Measurements from ENCODE around the gene GALNT9. TPM values are rescaled to one million over a fixed set of nuclear protein-coding genes. Genes with fewer than 3 reads are reported as not detected.

GALNT9 gene
- total and polyA plus RNA-seq, 2 donors (not counting 1 experiment from before 2014, with no cell fraction given), result 0.71 to 2.4 TPM

GRCh38 chr12:132200800-132201199 is 128.6 kb downstream of the GALNT9 start:
- ATAC-seq (ENCODE audit: low read depth), result no peak
- TF ChIP-seq EZH2 (IDR thresholded peaks at IDR 0.05; ENCODE audit: borderline replicate concordance, insufficient read depth, low read depth, low read length, poor library complexity, severe bottlenecking), result no peak
- TF ChIP-seq CTCF (IDR thresholded peaks at IDR 0.05), result no peak
- H3K27ac Mint-ChIP-seq, result no peak overlapping the region
- ChIA-PET POLR2A (no interaction called here), CTCF (no interaction called here)
- Histone ChIP-seq H3K79me2 (ENCODE audit: control insufficient read depth, insufficient read depth, low read length) (no peaks in the 10 kb centered on the region), H3K4me1 (ENCODE audit: control insufficient read depth in 2 of 2, insufficient read depth in 2 of 2, low read length in 2 of 2) (peaks cover 9 to 11% of the 10 kb centered on the region in 2 donors), H3K27ac (ENCODE audit: low read length in 2 of 2) (no peak overlapping the region), H3K27me3 (replicated peaks in 1 of 4; ENCODE audit: control extremely low read depth in 1 of 4, control insufficient read depth in 3 of 4, insufficient read depth in 4 of 4, low read length in 3 of 4) (peaks cover 0 to 36% (median 9%) of the 10 kb centered on the region in 4 experiments), H3K4me3 (ENCODE audit: control extremely low read depth in 1 of 5, extremely low read depth in 1 of 5, insufficient read depth in 1 of 5, low read depth in 2 of 5, low read length in 4 of 5) (no peak overlapping the region), H3K4me2 (replicated peaks; ENCODE audit: low read depth, low read length, poor library complexity, severe bottlenecking) (no peak overlapping the region), H3K36me3 (replicated peaks in 1 of 2; ENCODE audit: control extremely low read depth in 1 of 2, control insufficient read depth in 1 of 2, extremely low read depth in 1 of 2, insufficient read depth in 2 of 2, low read length in 1 of 2) (no peaks in the 10 kb centered on the region), H3K9ac (ENCODE audit: low read length) (no peak overlapping the region), H3K9me3 (ENCODE audit: control extremely low read depth in 1 of 3, control insufficient read depth in 2 of 3, insufficient read depth in 1 of 3, low read length in 2 of 3) (peaks cover 0 to 6% (median 0%) of the 10 kb centered on the region in 3 donors), H4K20me1 (ENCODE audit: control insufficient read depth, insufficient read depth, low read length, poor library complexity, severe bottlenecking) (no peaks in the 10 kb centered on the region), H2AFZ (ENCODE audit: insufficient read depth, low read depth, low read length, poor library complexity, severe bottlenecking) (no peak overlapping the region)
- H3K4me1 Mint-ChIP-seq, result no peaks in the 10 kb centered on the region
- H3K9me3 Mint-ChIP-seq (ENCODE audit: insufficient read depth), result no peaks in the 10 kb centered on the region
- peaks cover 27% of the 10 kb centered on the region for H3K27me3 Mint-ChIP-seq
- no peak overlapping the region for H3K4me3 Mint-ChIP-seq
- 90% methylated on average over 19 of the region's 19 CpGs for WGBS (ENCODE audit: insufficient coverage)
- no peak for DNase-seq
- intact Hi-C loops (cut with micrococcal nuclease), result no loop called here

GRCh38 chr12:132199526-132200319 is 129.7 kb downstream of the GALNT9 start:
- ATAC-seq (ENCODE audit: low read depth), result no peak

More at GRCh38 chr12:132199526-132200319, 129.7 kb downstream of the GALNT9 start:
- Histone ChIP-seq H3K27me3 (replicated peaks in 1 of 4; ENCODE audit: control extremely low read depth in 1 of 4, control insufficient read depth in 3 of 4, insufficient read depth in 4 of 4, low read length in 3 of 4) (peaks cover 0 to 26% (median 3%) of the 10 kb centered on the region in 4 experiments), H3K79me2 (ENCODE audit: control insufficient read depth, insufficient read depth, low read length) (no peaks in the 10 kb centered on the region), H3K4me3 (ENCODE audit: control extremely low read depth in 1 of 5, extremely low read depth in 1 of 5, insufficient read depth in 1 of 5, low read depth in 2 of 5, low read length in 4 of 5) (no peak overlapping the region), H2AFZ (ENCODE audit: insufficient read depth, low read depth, low read length, poor library complexity, severe bottlenecking) (no peak overlapping the region), H3K4me1 (ENCODE audit: control insufficient read depth in 2 of 2, insufficient read depth in 2 of 2, low read length in 2 of 2) (peaks cover 0 to under 1% of the 10 kb centered on the region in 2 donors), H3K27ac (ENCODE audit: low read length in 2 of 2) (no peak overlapping the region), H3K36me3 (replicated peaks in 1 of 2; ENCODE audit: control extremely low read depth in 1 of 2, control insufficient read depth in 1 of 2, extremely low read depth in 1 of 2, insufficient read depth in 2 of 2, low read length in 1 of 2) (no peaks in the 10 kb centered on the region), H3K9ac (ENCODE audit: low read length) (no peak overlapping the region), H3K9me3 (ENCODE audit: control extremely low read depth in 1 of 3, control insufficient read depth in 2 of 3, insufficient read depth in 1 of 3, low read length in 2 of 3) (peaks cover 0 to 6% (median 0%) of the 10 kb centered on the region in 3 donors), H4K20me1 (ENCODE audit: control insufficient read depth, insufficient read depth, low read length, poor library complexity, severe bottlenecking) (no peaks in the 10 kb centered on the region), H3K4me2 (replicated peaks; ENCODE audit: low read depth, low read length, poor library complexity, severe bottlenecking) (no peak overlapping the region)
- peaks cover 19% of the 10 kb centered on the region for H3K27me3 Mint-ChIP-seq
- no peak for DNase-seq
- ChIA-PET CTCF (no interaction called here), POLR2A (no interaction called here)
- intact Hi-C loops (cut with micrococcal nuclease), result no loop called here
- TF ChIP-seq EZH2 (IDR thresholded peaks at IDR 0.05; ENCODE audit: borderline replicate concordance, insufficient read depth, low read depth, low read length, poor library complexity, severe bottlenecking), result no peak
- WGBS (ENCODE audit: insufficient coverage), result 81% methylated on average over 24 of the region's 24 CpGs
- no peaks in the 10 kb centered on the region for H3K4me1 Mint-ChIP-seq
- H3K4me3 Mint-ChIP-seq, result no peak overlapping the region
- H3K27ac Mint-ChIP-seq, result no peak overlapping the region
- no peaks in the 10 kb centered on the region for H3K9me3 Mint-ChIP-seq (ENCODE audit: insufficient read depth)

Measured in B cell (primary cell).